Erythroblast (primary cell): ENCODE data around the gene ENOX1.

Experiments used
- GATA1 ChIP-seq: IDR thresholded peaks from 2 replicates; pipeline ENCODE4 v1.6.1; 2011; ENCODE audit warnings: low read depth, mild to moderate bottlenecking, control low read depth, low read length, moderate library complexity
- POLR2A ChIP-seq: IDR thresholded peaks from 2 replicates; pipeline ENCODE4 v1.6.1; 2011; ENCODE audit warnings: mild to moderate bottlenecking, low read length

GRCh38 chr13:43268632-43269031, 518.1 kb downstream of the ENOX1 start:
- TF ChIP-seq POLR2A (no peak), GATA1 (no peak)
